ENCODE results near the gene ANAPC5.
"Not testable (repeated sequence)": the region's sequence is repeated elsewhere in the genome, so short reads cannot be mapped to it uniquely, and the experiment has no call there.

Gene ANAPC5

GRCh38 chr12:121365416-121366062 lies 13.3 kb upstream of the ANAPC5 start:
- no peak for DNase-seq

- DNase-seq = no peak
Observed at GRCh38 chr12:121364683-121365121, 12.5 kb upstream of the ANAPC5 start.

- no peak for DNase-seq
Observed at GRCh38 chr12:121358073-121358472, 5.9 kb upstream of the ANAPC5 start.

- DNase-seq = no peak
Observed at GRCh38 chr12:121357331-121357730, 5.1 kb upstream of the ANAPC5 start.

- DNase-seq = no peak
Observed at GRCh38 chr12:121356657-121357056, 4.4 kb upstream of the ANAPC5 start.

- no peak for DNase-seq
Observed at GRCh38 chr12:121355818-121356217, 3.6 kb upstream of the ANAPC5 start.

GRCh38 chr12:121352682-121353018 lies 439 bp upstream of the ANAPC5 start:
- DNase-seq = peak; percentile 79

- no peak for DNase-seq
Observed at GRCh38 chr12:121346747-121347146, 5.5 kb downstream of the ANAPC5 start.

- no peak for DNase-seq
Observed at GRCh38 chr12:121345151-121345815, 6.9 kb downstream of the ANAPC5 start.

- DNase-seq = no peak
Observed at GRCh38 chr12:121344506-121344905, 7.7 kb downstream of the ANAPC5 start.

GRCh38 chr12:121337416-121337815 lies 14.8 kb downstream of the ANAPC5 start:
- no peak for DNase-seq

GRCh38 chr12:121334513-121335343 lies 17.5 kb downstream of the ANAPC5 start:
- DNase-seq = peak; percentile 71

- DNase-seq = no peak
Observed at GRCh38 chr12:121333747-121334146, 18.5 kb downstream of the ANAPC5 start.

GRCh38 chr12:121331248-121331647 lies 21.0 kb downstream of the ANAPC5 start:
- no peak for DNase-seq

GRCh38 chr12:121330692-121331091 lies 21.5 kb downstream of the ANAPC5 start:
- DNase-seq = no peak

GRCh38 chr12:121330195-121330594 lies 22.0 kb downstream of the ANAPC5 start:
- no peak for DNase-seq

- DNase-seq = no peak
Observed at GRCh38 chr12:121328620-121329019, 23.6 kb downstream of the ANAPC5 start.

- DNase-seq = no peak
Observed at GRCh38 chr12:121326996-121327674, 25.1 kb downstream of the ANAPC5 start.

GRCh38 chr12:121325922-121326396 lies 26.3 kb downstream of the ANAPC5 start:
- DNase-seq = no peak

GRCh38 chr12:121323908-121324307 lies 28.3 kb downstream of the ANAPC5 start:
- DNase-seq = no peak

- no peak for DNase-seq
Observed at GRCh38 chr12:121318121-121318520, 34.1 kb downstream of the ANAPC5 start.

- DNase-seq = no peak
Observed at GRCh38 chr12:121314431-121314830, 37.8 kb downstream of the ANAPC5 start.

GRCh38 chr12:121310231-121310630 lies 42.0 kb downstream of the ANAPC5 start:
- DNase-seq = not testable (repeated sequence)
